HG03135 (cell line): ENCODE measurements around the gene ARID2.

Experiments
- ATAC-seq: cut with Tn5 transposase; IDR thresholded peaks from one replicate; pipeline ENCODE4 v1.9.1; 2021; ENCODE audit warnings: mild to moderate bottlenecking, moderate library complexity; ENCODE audit not compliant: unreplicated experiment

ARID2 gene

GRCh38 chr12:45729233-45730083 lies at the start of gene ARID2:
Gene ARID2, plus strand, starts transcription at chr12:45729706. Its CDS starts 131 bp downstream, at chr12:45729837.
- peak; percentile 7 for ATAC-seq

- ATAC-seq = no peak
Observed at GRCh38 chr12:45680362-45680761, 49.1 kb upstream of the ARID2 start.

GRCh38 chr12:45681465-45681864 lies 48.0 kb upstream of the ARID2 start:
- no peak for ATAC-seq

GRCh38 chr12:45685680-45686079 lies 43.8 kb upstream of the ARID2 start:
- ATAC-seq = no peak

GRCh38 chr12:45687081-45688015 lies 42.2 kb upstream of the ARID2 start:
- no peak for ATAC-seq

- ATAC-seq = no peak
Observed at GRCh38 chr12:45688183-45688582, 41.3 kb upstream of the ARID2 start.

GRCh38 chr12:45695035-45695434 lies 34.5 kb upstream of the ARID2 start:
- ATAC-seq = no peak

GRCh38 chr12:45695606-45696005 lies 33.9 kb upstream of the ARID2 start:
- no peak for ATAC-seq

GRCh38 chr12:45696049-45696448 lies 33.5 kb upstream of the ARID2 start:
- ATAC-seq = no peak

- ATAC-seq = no peak
Observed at GRCh38 chr12:45697371-45697770, 32.1 kb upstream of the ARID2 start.

GRCh38 chr12:45701296-45701695 lies 28.2 kb upstream of the ARID2 start:
- no peak for ATAC-seq

- no peak for ATAC-seq
Observed at GRCh38 chr12:45703942-45704341, 25.6 kb upstream of the ARID2 start.

GRCh38 chr12:45704968-45705367 lies 24.5 kb upstream of the ARID2 start:
- ATAC-seq = no peak

- no peak for ATAC-seq
Observed at GRCh38 chr12:45705404-45705803, 24.1 kb upstream of the ARID2 start.

- ATAC-seq = no peak
Observed at GRCh38 chr12:45707241-45707857, 22.2 kb upstream of the ARID2 start.

- ATAC-seq = no peak
Observed at GRCh38 chr12:45708363-45708762, 21.1 kb upstream of the ARID2 start.

GRCh38 chr12:45708901-45709300 lies 20.6 kb upstream of the ARID2 start:
- no peak for ATAC-seq

GRCh38 chr12:45712319-45712718 lies 17.2 kb upstream of the ARID2 start:
- no peak for ATAC-seq

- no peak for ATAC-seq
Observed at GRCh38 chr12:45713078-45713477, 16.4 kb upstream of the ARID2 start.

GRCh38 chr12:45718306-45718705 lies 11.2 kb upstream of the ARID2 start:
- no peak for ATAC-seq

GRCh38 chr12:45720069-45720468 lies 9.4 kb upstream of the ARID2 start:
- ATAC-seq = no peak
